ENCODE measurements around the gene XXYLT1. TPM values are rescaled to one million over a fixed set of nuclear protein-coding genes. Genes with fewer than 3 reads are reported as not detected.

Gene XXYLT1
- total RNA-seq, 1 donor from 2014 or later: 16.4 TPM

DNA sequence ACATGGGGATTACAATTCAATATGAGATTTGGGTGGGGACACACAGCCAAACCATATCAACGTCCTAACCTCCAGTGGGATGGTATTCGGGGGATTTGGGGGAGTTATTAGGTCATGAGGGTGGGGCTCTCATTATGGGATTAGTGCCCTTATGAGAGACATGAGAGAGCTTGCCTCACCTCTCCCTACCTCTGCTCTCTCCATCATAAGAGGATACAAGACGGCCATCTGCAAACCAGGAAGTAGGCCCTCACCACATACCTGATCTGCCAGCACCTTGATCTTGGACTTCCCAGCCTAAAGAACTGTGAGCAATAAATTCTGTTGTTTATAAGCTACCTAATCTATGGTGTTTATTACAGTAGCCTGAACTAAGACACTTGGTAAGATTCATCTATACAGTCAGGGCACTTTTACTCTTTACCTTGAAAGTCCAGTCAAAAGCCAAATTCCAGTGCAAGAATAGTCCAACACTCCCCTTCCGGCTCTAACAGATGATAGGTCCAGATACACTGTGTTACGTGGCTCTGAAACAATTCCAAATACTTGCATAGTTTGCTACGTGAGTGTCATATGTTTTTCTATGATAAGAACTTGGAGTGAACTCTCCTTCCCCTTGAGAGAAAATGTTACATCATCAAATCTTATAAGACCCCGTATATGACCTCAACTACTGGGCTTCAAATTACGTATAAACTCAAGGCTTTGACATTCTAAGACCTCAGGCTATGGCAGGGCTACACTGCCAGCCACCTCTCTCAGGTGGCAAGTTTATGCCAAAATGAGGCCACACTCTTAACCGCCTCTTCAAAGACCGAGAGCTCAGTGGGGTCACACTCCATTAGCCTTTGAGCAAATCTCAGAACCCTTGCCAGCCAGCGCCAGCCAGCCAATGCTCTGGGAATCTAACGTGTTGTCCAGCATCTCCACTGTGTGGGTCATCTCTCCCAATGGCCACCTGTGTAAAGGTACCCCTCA is 129.9 kb downstream of the XXYLT1 start:
- no peaks in the 10 kb centered on the region for H3K27me3 ChIP-seq
- H3F3A ChIP-seq (ENCODE audit: low read depth): no peaks in the 10 kb centered on the region
- H3K4me1 ChIP-seq: no peaks in the 10 kb centered on the region
- Mint-ChIP-seq H3K27ac (no peak overlapping the region), H3K9me3 (peaks cover 13% of the 10 kb centered on the region), H3K4me3 (no peak overlapping the region), H3K4me1 (peaks cover 3% of the 10 kb centered on the region), H3K36me3 (peaks cover 24% of the 10 kb centered on the region), H3K27me3 (ENCODE audit: insufficient read depth, low read depth) (no peaks in the 10 kb centered on the region)
- no peak for TF ChIP-seq EZH2 (IDR thresholded peaks at IDR 0.05)
- TF ChIP-seq EZH2phosphoT487 (IDR thresholded peaks at IDR 0.05): no peak
- TF ChIP-seq, protein P1, sequence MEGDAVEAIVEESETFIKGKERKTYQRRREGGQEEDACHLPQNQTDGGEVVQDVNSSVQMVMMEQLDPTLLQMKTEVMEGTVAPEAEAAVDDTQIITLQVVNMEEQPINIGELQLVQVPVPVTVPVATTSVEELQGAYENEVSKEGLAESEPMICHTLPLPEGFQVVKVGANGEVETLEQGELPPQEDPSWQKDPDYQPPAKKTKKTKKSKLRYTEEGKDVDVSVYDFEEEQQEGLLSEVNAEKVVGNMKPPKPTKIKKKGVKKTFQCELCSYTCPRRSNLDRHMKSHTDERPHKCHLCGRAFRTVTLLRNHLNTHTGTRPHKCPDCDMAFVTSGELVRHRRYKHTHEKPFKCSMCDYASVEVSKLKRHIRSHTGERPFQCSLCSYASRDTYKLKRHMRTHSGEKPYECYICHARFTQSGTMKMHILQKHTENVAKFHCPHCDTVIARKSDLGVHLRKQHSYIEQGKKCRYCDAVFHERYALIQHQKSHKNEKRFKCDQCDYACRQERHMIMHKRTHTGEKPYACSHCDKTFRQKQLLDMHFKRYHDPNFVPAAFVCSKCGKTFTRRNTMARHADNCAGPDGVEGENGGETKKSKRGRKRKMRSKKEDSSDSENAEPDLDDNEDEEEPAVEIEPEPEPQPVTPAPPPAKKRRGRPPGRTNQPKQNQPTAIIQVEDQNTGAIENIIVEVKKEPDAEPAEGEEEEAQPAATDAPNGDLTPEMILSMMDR (IDR thresholded peaks at IDR 0.05): no peak
- H3K79me2 ChIP-seq (ENCODE audit: low read depth): no peaks in the 10 kb centered on the region
- H4K20me1 ChIP-seq (ENCODE audit: low read depth): no peaks in the 10 kb centered on the region
- no peaks in the 10 kb centered on the region for H3K36me3 ChIP-seq
- DNase-seq (ENCODE audit: low spot score): no peak
- no peaks in the 10 kb centered on the region for H3K9me3 ChIP-seq (ENCODE audit: low read depth)
- no peak overlapping the region for H3K4me2 ChIP-seq
- no peak overlapping the region for H3K9ac ChIP-seq
- H3K27ac ChIP-seq: no peak overlapping the region
- H2AFZ ChIP-seq (replicated peaks): no peak overlapping the region
- H3K4me3 ChIP-seq: no peak overlapping the region

DNA sequence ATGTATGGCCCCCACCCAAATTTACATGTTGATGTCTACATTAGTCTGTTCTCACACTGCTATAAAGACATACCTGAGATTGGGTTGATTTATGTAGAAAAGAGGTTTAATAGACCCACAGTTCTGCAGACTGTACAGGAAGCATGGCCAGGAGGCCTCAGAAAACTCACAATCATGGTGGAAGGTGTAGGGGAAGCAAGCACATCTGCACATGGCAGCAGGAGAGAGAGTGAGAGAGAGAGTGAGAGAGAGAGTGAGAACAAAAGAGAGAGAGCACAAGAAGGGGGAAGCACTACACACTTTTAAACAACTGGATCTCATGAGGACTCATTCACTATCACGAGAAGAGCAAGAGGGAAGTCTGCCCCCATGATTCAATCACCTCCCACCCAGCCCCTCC is 130.5 kb downstream of the XXYLT1 start:
- H3K36me3 Mint-ChIP-seq: peaks cover 22% of the 10 kb centered on the region
- H3K27ac ChIP-seq: no peak overlapping the region
- H3K27ac Mint-ChIP-seq: no peak overlapping the region

DNA sequence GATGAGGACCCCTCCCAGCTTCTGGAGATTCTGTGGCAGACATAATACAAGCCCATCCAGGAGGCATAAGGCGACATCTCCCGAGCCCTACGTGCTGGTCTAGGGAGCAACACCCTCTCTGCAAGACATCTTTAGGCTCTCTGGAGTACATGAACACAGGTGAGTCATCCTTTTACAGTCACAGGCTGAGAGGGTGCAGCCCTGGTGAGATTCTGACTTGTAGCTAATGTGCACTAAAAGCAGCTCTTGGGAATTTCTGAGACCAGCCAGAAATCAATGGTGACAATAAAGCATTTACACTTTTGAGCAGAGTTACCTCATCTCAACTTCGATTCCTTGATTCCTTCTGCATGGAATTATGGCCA is 131.1 kb downstream of the XXYLT1 start:
- no peak for DNase-seq (ENCODE audit: low spot score)
- Histone ChIP-seq H3K36me3 (no peaks in the 10 kb centered on the region), H3K79me2 (ENCODE audit: low read depth) (no peaks in the 10 kb centered on the region), H3K4me1 (no peaks in the 10 kb centered on the region), H3K27ac (no peak overlapping the region), H3K9me3 (ENCODE audit: low read depth) (no peaks in the 10 kb centered on the region), H2AFZ (replicated peaks) (no peak overlapping the region), H3K4me3 (no peak overlapping the region), H3K27me3 (no peaks in the 10 kb centered on the region), H4K20me1 (ENCODE audit: low read depth) (no peaks in the 10 kb centered on the region), H3F3A (ENCODE audit: low read depth) (no peaks in the 10 kb centered on the region), H3K9ac (no peak overlapping the region), H3K4me2 (no peak overlapping the region)
- TF ChIP-seq, protein P1 (IDR thresholded peaks at IDR 0.05): no peak
- TF ChIP-seq EZH2phosphoT487 (IDR thresholded peaks at IDR 0.05) (no peak), EZH2 (IDR thresholded peaks at IDR 0.05) (no peak)
- no peak overlapping the region for H3K4me3 Mint-ChIP-seq
- peaks cover 22% of the 10 kb centered on the region for H3K36me3 Mint-ChIP-seq
- H3K9me3 Mint-ChIP-seq: peaks cover 13% of the 10 kb centered on the region
- peaks cover 15% of the 10 kb centered on the region for H3K4me1 Mint-ChIP-seq
- no peaks in the 10 kb centered on the region for H3K27me3 Mint-ChIP-seq (ENCODE audit: insufficient read depth, low read depth)
- H3K27ac Mint-ChIP-seq: no peak overlapping the region

More for the DNA sequence above, 130.5 kb downstream of the XXYLT1 start:
- H3K36me3 ChIP-seq: no peaks in the 10 kb centered on the region
- H3K4me3 ChIP-seq: no peak overlapping the region
- H4K20me1 ChIP-seq (ENCODE audit: low read depth): no peaks in the 10 kb centered on the region
- Mint-ChIP-seq H3K4me3 (no peak overlapping the region), H3K9me3 (peaks cover 13% of the 10 kb centered on the region), H3K4me1 (peaks cover 10% of the 10 kb centered on the region), H3K27me3 (ENCODE audit: insufficient read depth, low read depth) (no peaks in the 10 kb centered on the region)
- H3K4me1 ChIP-seq: no peaks in the 10 kb centered on the region
- H3K4me2 ChIP-seq: no peak overlapping the region
- H2AFZ ChIP-seq (replicated peaks): no peak overlapping the region
- H3F3A ChIP-seq (ENCODE audit: low read depth): no peaks in the 10 kb centered on the region
- no peaks in the 10 kb centered on the region for H3K9me3 ChIP-seq (ENCODE audit: low read depth)
- DNase-seq (ENCODE audit: low spot score): no peak
- no peak overlapping the region for H3K9ac ChIP-seq
- no peak for TF ChIP-seq EZH2 (IDR thresholded peaks at IDR 0.05)
- TF ChIP-seq, protein P1 (IDR thresholded peaks at IDR 0.05): no peak
- TF ChIP-seq EZH2phosphoT487 (IDR thresholded peaks at IDR 0.05): no peak
- no peaks in the 10 kb centered on the region for H3K27me3 ChIP-seq
- no peaks in the 10 kb centered on the region for H3K79me2 ChIP-seq (ENCODE audit: low read depth)
